ENCODE data around the gene PDCD4.

The PDCD4 gene

GRCh38 chr10:110847374-110847773 lies 24.4 kb upstream of the PDCD4 start:
- no peak overlapping the region for H3K27ac ChIP-seq
- TF ChIP-seq CTCF (IDR thresholded peaks at IDR 0.05): no peak
- no peak for TF ChIP-seq ZFX (IDR thresholded peaks at IDR 0.05; ENCODE audit: borderline replicate concordance)

GRCh38 chr10:110848106-110848505 lies 23.6 kb upstream of the PDCD4 start:
- no peak for TF ChIP-seq CTCF (IDR thresholded peaks at IDR 0.05)
- TF ChIP-seq ZFX (IDR thresholded peaks at IDR 0.05; ENCODE audit: borderline replicate concordance): no peak
- H3K27ac ChIP-seq: no peak overlapping the region

GRCh38 chr10:110850099-110850498 lies 21.6 kb upstream of the PDCD4 start:
- no peak for TF ChIP-seq CTCF (IDR thresholded peaks at IDR 0.05)
- no peak for TF ChIP-seq ZFX (IDR thresholded peaks at IDR 0.05; ENCODE audit: borderline replicate concordance)
- no peak overlapping the region for H3K27ac ChIP-seq

- H3K27ac ChIP-seq: no peak overlapping the region
- TF ChIP-seq CTCF (IDR thresholded peaks at IDR 0.05): no peak
- TF ChIP-seq ZFX (IDR thresholded peaks at IDR 0.05; ENCODE audit: borderline replicate concordance): no peak
Measured at GRCh38 chr10:110851020-110851612, 20.6 kb upstream of the PDCD4 start.

GRCh38 chr10:110852255-110852896 lies 19.4 kb upstream of the PDCD4 start:
- TF ChIP-seq ZFX (IDR thresholded peaks at IDR 0.05; ENCODE audit: borderline replicate concordance) (no peak), CTCF (IDR thresholded peaks at IDR 0.05) (no peak)
- H3K27ac ChIP-seq: no peak overlapping the region

GRCh38 chr10:110852947-110853346 lies 18.8 kb upstream of the PDCD4 start:
- no peak overlapping the region for H3K27ac ChIP-seq
- TF ChIP-seq ZFX (IDR thresholded peaks at IDR 0.05; ENCODE audit: borderline replicate concordance): no peak
- TF ChIP-seq CTCF (IDR thresholded peaks at IDR 0.05): no peak

GRCh38 chr10:110853921-110854605 lies 17.7 kb upstream of the PDCD4 start:
- TF ChIP-seq CTCF (IDR thresholded peaks at IDR 0.05) (no peak), ZFX (IDR thresholded peaks at IDR 0.05; ENCODE audit: borderline replicate concordance) (no peak)
- no peak overlapping the region for H3K27ac ChIP-seq

Measured in 22Rv1 (cell line).